ENCODE data around the gene HIC2.
A peak's percentile ranks its signal among the peaks of the same experiment; 100 is the strongest.
"Not testable (repeated sequence)": the region's sequence is repeated elsewhere in the genome, so short reads cannot be mapped to it uniquely, and the experiment has no call there.

The HIC2 gene

DNA sequence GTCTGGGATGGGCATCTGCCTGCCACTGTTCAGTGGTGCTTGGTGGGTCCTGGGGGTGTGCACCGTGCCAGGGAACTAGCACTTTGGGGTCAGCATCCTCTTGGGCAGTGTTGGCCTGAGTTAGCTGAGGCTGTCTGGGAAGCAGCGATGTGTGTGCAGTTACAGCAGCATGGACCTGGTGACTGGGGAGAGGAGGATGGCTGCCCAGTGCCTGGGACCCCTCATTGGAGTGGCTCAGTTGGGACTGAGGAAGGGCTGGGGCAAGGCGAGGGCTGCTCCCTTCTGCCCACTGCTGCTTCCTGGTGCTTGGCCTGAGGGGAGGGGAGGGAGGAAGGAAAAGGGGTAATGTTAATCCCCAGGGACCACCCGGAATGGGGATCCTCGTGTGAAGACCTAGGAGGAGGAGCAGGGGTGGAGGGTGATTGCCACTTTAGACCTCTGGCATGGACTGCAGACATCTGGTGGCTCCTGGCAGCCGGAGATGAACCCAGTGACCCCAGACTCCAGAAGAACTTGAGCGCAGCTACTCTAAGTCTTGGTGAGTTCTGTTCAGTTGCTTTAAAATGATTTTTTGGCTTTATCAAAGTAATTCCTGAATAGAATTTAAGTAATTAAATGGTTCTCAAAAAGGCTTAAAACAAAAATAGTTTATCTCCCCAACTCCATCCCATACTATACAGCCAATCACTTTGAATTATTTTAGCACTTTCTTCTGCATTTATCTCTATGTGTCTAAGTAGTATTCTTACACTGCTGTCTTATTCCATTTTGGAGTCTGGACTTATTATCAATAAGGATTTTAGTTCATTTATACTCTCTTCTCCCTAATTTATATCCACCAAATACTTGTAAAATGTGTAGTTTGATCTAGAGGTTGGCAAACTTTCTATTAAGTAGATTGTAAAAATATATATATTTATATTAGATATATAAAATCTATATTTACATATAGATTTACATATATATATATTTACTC, 34.7 kb downstream of the HIC2 start:
- DNase-seq: no peak

DNA sequence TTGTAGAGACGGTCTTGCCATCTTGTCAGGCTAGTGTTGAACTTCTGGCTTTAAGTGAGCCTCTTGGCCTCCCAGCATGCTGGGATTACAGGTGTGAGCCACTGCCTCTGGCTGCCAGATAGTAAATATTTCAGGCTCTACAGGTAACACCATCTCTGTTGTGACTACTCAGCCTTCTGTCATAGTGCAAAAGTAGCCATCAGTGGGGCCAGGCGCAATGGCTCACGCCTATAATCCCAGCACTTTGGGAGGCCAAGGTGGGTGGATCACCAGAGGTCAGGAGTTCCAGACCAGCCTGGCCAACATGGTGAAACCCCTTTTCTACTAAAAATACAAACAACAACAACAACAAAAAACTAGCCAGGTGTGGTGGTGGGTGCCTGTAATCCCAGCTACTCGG, 35.5 kb downstream of the HIC2 start:
- DNase-seq: not testable (repeated sequence)

DNA sequence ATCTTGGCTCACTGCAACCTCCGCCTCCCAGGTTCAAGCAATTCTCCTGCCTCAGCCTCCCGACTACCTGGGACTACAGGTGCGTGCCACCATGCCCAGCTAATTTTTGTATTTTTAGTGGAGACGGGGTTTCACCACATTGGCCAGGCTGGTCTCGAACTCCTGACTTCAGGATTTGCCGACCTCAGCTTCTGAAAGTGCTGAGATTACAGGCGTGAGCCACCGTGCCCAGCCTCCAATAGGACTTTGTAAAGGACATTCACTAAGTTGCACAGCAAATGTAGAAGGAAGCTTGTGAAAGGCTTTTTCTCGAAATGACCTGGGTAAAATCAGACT, 37.8 kb downstream of the HIC2 start:
- DNase-seq: not testable (repeated sequence)

DNA sequence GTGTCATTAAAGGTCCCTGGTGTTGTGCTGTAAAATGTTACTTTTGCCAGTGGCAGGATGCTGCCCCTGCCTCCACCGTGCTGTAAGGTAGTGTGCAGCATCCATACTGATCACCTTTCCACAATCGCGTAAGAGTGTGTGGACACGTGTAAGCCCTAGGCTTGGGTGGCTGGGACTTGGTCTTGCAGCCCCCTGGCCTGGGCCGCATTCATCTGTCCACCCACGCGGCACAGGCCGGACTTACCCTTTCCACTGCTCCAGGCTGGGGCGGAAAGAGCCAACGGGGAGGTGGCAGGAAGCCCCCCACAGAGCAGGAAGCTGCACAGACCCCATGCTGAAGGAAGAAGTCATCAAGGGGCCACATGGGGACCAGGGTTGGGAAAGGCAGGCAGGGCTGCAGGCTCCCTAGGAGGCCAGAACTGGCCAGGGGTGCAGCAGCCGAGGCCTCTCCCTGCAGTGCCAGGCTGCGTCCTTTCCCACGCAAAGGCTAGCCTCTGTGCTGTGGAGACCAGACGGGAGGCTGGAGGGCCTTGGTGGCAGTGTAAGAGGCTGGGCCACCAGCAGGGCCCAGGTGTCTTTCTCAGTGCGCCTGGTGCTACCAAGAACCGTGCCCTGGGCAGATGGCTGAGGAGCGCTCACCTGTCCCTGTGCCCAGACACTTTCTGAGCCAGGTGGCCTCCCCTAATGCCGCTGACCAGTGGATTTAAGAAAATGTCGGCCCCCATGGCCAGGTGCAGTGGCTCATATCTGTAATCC, 38.3 kb downstream of the HIC2 start:
- DNase-seq: no peak

DNA sequence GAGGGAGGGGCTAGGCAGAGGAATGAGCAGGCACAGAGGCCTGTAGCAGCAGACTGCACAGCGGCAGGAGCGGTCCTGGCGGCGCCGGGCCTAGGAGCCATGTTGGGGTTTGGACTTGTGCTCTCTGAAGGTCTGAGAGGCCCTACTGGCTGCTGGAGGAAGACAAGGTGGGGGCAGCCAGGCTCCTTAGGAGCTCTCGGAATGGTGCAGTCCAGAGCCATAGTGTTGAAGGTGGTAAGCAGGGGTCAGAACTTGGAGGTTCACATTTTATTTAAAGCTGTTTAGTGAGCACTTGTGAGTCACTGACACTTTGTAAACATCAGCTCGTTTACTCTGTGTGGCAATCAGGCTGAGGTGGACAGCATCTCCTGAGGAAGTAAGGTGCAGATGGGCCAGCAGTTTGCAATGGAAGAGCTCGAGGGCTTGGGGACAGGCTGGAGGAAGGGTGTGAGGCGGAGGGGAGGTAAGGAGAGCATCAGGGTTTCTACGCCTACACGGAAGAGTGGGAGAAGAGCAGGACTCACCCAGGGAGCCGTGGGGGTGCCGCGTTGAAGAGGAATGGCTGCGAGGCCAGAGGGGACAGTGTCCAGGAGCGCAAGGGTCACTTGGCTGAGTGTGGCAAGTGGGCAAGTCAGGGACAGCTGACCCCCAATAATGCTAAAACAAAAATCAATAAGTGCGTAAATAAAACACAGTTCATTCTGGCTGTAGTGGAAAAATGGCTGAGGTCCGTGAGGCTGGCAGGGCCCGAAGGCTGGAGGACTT, 40.0 kb downstream of the HIC2 start:
- peak; percentile 8 for DNase-seq

DNA sequence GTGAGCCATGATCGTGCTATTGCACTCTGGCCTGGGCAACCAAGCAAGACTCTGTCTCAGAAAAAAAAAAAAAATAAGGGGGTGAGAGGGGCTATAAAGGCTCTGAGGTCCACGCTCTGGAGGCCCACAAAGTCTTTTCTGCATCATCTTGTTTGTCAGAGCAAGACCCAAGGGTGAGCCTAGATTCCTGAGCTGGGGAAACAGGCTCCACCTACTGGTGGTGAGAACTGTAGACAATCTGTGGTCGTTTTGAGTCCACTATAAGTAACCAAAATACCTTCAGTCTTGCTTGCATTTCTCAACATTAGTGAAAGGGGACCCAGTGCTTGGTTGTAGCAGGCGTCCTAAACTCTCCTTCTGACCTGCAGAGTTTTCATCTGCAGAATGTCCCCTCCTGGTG, 45.5 kb downstream of the HIC2 start:
- DNase-seq: not testable (repeated sequence)

DNA sequence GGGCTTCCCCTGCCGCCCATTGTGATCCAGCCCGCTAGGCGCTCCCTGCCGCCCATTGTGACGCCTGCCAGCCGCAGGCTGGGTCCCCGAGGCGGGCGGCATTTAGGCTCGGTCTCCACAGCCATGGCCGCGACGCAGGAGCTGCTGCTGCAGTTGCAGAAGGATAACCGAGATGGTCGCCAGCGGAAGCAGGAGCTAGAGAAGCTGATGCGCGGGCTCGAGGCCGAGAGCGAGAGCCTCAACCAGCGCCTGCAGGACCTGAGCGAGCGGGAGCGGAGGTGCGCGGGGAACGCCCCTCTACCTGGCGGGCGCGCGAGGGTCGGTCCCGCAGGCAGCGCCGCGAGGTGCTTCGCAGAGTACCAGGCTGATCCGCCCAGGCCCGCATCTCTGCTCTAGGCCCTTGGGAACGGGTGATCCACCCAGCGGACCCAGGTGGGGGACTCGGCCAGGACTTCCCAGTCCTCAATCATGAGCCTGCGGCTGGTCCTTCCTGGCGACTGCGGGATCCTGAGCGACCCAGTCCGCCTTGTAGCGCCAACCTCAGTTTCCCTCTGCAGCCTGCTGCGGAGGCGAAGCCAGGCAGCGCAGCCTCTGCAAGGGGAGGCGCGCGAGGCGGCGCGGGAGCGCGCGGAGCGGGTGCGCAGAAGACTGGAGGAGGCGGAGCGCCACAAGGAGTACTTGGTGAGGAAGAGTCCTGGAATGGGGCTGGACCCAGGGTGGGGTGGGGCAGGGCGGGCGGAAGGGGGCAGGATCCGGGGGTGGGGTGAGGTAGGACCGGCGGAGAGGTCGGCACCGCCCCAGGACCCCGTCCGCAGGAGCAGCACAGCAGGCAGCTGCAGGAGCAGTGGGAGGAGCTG, 50.4 kb downstream of the HIC2 start, which contains the start of gene TMEM191C:
TMEM191C (plus strand) TSS at position 51 of the 857 bp plus-strand sequence; CDS start at position 124, 73 bp downstream.
- DNase-seq: not testable (repeated sequence)

DNA sequence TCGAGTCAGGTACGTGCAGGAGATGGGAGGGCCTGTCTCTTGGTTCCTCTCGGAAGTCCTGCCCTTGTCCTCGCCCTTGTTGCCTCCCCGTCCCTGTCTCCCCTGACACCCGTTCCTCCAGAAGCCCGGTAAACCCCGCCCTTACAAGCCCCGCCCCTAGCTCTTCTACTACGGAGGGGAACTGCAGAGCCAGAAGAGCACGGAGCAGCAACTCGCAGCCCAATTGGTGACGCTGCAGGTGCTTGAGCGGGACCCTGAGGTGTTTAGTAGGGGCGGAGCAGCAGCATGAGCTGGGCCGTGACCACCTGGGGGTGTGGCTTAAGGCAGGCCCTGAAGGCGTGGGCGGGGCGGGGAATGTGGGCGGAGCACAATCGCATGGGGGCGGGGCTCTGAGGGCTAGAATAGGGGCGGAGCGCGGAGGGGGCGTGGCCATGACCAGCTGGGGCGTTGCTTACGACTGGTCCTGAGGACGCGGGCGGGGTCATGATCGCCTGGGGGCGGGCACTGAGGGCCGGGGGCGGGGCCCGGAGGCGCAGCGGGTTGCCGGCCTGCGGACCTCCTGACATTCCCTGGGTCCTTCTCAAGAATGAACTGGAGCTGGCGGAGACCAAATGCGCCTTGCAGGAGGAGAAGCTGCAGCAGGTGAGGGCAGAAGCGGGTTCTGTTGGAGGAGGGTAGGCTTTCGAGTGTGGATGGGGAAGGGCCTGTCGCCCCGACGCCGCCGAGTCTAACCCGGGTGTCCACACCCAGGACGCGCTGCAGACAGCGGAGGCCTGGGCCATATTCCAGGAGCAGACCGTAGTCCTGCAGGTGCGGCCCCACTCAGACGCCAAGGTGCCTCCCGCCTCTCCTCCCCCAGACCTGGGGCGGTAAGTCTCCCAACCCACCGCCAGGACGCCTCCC, 51.3 kb downstream of the HIC2 start:
- peak; percentile 66 for DNase-seq

DNA sequence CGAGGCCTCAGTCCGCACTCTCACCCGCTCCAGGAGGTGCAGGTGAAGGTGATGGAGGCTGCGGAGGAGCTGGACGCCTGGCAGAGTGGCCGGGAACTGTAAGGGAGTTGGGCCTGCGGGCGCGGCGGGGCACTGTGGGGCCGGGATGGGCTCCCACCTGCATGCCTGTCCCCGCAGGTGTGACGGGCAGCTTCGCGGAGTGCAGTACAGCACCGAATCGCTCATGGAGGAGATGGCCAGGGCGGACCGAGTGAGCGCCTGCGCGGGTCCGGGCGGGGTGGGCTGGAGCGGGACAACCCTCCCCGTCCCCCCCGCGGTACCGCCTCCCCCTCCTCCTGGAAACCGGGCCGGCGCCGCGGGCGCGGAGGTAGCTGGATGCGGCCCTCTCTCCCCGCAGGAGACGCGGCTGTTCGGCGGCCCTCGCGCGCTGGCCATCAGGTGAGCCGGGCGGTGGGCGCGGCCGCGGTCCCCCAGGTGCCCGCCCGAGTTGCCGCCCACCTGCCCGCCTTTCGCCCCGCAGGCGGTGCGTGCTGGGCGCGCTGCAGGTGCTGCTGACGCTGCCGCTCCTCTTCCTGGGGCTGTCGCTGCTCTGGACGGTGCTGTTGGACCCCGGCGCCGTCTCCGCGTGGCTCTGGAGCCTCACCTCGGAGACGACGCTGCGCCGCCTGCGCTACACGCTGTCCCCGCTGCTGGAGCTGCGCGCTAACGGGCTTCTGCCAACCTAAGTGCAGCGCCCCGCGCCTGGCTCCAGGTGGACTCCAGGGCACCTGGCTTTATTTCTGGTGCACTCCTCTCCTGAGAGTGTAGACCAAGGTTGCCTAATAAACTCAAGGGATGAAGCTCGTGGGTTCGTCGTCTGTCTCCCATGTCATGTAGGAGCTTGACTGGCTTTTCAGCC, 52.2 kb downstream of the HIC2 start:
- not testable (repeated sequence) for DNase-seq

DNA sequence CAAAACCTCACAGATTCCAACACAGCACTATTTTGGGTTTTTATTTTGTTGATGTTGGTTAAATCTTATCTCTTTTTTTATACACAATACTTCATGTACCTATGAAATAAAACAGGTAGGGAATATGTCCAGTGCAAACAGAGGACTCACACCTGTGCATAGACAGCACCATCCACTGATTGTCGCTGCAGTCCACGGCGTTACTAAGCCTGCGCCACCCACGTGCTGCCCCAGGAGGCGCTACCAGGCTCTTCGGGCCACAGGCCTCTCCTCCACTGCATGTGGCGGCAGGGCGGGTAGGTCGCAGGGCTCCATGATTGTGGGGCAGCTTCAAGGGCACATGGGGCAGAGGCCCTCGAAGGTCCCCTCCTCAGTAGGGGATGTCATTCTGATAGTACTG, 55.8 kb downstream of the HIC2 start:
- not testable (repeated sequence) for DNase-seq

DNA sequence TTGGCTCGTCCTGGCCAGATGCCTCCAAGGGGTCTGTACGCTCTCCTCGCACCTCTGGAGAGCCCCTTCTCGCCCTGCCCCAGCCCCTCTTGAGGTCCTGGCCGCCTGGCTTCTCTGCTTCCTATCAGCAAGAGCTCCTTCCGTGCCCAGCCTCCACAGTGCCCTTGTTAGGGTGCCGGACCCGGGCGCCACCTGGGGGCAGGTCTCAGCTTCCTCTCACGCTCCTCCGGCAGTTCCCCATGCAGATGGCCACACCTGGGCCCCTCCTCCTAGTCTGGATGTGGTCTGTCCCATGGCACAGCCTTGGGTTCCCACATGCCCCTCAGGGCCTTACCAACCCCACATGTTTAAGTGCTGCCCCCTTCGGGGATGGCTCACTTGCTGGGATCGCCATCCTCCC, 56.5 kb downstream of the HIC2 start:
- DNase-seq: not testable (repeated sequence)

DNA sequence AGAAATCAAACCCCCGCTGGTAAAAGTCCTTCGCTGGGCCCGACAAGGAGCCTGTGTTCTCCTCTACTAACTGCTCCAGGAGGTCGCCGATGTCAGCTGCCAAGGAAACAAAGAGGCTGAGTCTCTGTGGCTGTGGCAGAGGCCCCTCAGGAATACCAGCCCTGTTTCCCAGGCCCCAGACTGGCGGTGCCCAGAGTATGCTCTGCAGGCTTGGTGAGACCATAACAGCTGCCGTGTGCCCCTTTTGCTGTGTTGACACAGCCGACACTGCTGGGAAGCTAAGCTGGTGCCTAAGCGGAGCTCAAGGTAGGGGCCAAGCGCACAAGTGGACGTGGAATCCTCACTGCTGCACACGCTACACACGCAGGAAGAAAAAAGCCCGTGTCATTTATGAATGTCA, 66.9 kb downstream of the HIC2 start:
- not testable (repeated sequence) for DNase-seq

DNA sequence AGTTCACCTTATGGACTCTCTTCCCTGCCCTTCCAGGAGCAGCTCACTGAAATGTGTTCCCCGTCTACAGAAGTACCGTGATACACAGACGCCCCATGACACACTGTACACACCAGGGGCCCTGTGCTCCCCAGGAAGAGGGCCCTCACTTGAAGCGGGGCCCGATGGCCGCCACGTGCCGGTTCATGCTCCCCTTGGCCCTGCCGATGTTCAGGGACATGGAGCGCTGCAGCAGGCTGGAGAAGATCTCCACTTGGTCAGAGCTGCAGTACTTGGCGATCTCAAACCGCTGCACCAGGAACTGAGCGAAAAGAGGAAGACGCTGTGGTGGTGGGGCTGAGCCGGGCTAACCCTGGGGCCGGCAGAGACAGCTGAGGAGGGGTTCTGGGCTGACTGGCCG, 70.6 kb downstream of the HIC2 start:
- not testable (repeated sequence) for DNase-seq

DNA sequence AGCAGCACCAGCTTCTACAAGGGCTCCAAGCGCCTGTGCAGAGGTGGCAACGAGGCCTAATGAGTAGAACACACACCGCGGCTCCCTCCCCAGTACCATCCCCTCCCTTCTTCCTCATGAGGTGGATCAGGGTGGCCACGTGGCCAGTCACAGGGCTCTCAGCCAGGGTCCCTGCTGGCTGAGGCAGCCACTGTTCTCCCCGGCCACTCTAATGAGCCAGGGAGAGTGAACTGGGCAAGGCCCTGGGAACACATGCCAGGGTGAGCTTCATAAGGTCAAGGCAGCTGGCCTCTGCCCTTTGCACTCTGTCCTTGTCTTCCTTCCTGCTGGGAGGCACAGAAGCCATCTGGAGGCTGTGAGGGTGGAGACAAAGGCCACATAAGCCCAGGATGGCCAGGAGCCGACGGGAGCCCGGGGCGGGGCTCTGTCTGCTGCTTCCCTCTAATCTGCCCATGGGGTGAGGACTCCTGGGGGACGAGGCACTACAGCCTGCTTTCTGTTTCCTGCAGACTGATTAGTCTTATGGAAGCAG, 72.0 kb downstream of the HIC2 start:
- not testable (repeated sequence) for DNase-seq

DNA sequence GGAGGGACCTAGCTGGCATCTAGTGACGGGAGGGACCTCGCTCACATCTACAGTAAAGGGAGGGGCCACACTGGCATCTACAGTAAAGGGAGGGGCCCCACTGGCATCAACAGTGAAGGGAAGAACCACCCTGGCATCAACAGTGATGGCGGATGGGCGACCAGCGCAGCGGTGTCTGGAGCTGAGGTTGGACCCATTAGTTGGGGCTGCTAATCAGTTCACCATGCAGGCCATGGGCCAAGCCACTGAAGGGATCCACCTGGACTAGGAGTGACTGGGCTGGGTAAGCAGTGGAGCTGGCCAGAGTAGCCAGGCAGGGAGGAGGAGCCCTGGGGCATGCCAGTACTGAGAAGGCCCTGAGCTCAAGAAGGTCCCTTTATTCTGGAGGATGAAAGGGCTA, 73.4 kb downstream of the HIC2 start:
- DNase-seq: not testable (repeated sequence)

DNA sequence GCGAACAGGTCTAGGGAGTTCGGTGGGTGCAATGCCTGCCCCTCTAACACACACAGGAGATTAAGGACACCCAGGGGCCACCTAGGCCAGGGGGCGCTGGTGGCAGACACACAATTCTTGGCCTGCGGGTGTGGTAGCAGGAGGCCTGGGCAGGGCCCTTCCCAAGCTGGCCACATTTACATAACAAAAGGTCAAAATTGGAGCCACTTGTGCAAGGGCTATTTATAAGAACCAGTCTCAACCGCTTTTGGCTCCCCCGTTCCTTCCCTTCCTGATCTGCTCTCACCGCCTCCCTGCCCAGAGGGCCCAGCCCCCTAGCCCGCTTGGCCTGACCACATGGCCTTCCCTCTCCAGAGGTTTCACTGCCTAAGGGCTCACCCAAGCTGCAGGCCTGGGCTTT, 75.1 kb downstream of the HIC2 start:
- DNase-seq: not testable (repeated sequence)

DNA sequence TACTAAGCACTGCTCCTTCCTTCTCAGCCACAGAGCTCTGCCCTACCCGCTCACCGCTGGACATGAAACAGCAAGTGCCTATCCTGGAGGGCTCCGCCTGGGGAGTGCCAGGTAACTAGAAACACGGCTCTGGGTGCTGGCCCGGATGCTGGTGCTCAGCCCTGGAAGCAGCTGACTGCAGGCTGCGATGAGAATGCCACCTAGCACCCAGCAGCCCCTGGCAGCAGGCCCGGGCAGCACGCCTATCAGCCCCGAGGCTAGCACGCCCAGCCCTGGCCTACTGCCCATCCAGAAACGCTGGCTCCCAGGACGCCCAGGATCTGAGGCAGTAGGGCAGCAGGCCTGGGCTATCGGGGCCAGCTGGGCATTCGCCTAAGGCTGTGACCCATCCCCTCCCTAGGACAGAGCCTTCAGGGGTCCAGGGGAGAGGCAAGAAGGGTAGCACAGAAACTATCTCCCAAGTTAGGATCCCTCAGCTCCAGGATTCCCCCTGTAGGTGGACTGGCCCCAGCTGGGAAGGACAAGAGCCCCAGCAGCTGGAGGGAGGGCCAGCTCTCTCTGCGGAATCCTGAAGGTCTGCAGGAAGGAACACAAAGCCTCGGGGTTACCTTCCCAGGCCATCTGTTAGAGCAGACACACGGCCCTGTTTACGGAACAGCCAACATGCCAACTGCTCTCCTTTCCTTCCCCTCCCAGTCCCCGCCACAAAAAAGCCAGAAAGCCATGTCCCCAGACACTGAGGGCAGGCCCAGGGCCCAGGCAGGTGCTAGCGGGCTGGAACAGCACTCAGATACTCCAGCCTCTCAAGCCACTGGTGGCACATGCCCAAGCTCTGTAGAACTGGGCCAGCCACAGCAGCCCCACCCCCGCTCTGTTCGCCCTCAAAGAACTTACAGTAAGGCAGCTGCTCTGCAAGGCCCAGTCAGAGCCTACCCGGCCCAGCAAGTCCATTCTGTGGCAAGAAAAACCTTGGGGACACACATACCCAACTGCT, 76.9 kb downstream of the HIC2 start:
- DNase-seq: not testable (repeated sequence)

DNA sequence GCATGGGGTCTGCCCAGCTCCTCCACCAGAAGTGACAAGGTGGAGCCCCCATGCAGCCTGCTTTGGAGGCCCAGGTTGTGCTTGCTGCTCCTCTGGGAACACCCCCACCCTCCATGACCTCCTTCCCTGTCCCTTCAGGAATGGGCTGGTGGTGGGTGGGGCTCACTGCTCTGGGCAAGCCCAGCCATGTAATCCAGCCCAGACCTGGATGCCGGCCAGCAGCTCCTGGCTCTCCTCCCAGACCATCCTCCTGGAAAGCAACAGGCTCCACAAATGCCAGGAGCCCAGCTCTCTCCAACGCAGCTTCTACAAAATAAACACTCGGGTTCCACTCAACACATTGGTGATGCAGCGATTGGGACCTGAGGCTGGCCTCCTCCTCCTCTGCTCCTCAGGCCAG, 80.8 kb downstream of the HIC2 start:
- DNase-seq: not testable (repeated sequence)

Data from fibroblast of skin of right biceps (primary cell).